Mucosa of descending colon (tissue), 3 donors: Measurements from ENCODE around the gene ATP6V0B. TPM values are rescaled to one million over a fixed set of nuclear protein-coding genes. Genes with fewer than 3 reads are reported as not detected.

Experiments used
- ATAC-seq: fragments of 200-7000 bp; cut with Tn5 transposase; one replicate; pipeline ENCODE4 v1.9.1; 2020; ENCODE audit warnings: mild to moderate bottlenecking, moderate library complexity
- DNase-seq, 3 donors: peaks; one replicate each; pipeline ENCODE4 v3.0.0-alpha.2; 2020
- H3K36me3 ChIP-seq: fragments of 200-600 bp; one replicate; pipeline ENCODE4 v1.8.0; 2021; ENCODE audit warnings: low read depth, mild to moderate bottlenecking
- H3K4me1 ChIP-seq: fragments of 200-600 bp; one replicate; pipeline ENCODE4 v1.8.0; 2021; ENCODE audit warnings: low read depth, mild to moderate bottlenecking
- H3K4me3 ChIP-seq: fragments of 200-600 bp; one replicate; pipeline ENCODE4 v1.8.0; 2021; ENCODE audit warnings: mild to moderate bottlenecking
- H3K9me3 ChIP-seq: fragments of 200-600 bp; one replicate; pipeline ENCODE4 v1.8.0; 2021; ENCODE audit warnings: mild to moderate bottlenecking
- CTCF ChIP-seq: fragments of 200-600 bp; IDR thresholded peaks from one replicate; pipeline ENCODE4 v1.8.0; 2022; ENCODE audit warnings: antibody characterized with exemption, mild to moderate bottlenecking
- intact Hi-C, 2 donors: fragments of 100-400 bp; cut with DNase I in 1 of 2; cut with micrococcal nuclease in 1 of 2; formaldehyde crosslinking; loops; one replicate each; pipeline versions ENCODE4 v1.11.0 to v1.11.1; 2022; cut with DNase I, micrococcal nuclease
- total RNA-seq, 3 donors: library from RNA; stranded (reverse); fragmentation: NEBNext Ultra II Directional in 2 of 3; extraction: Animal tissue kit (Norgen Biotek cat#: 25700) in 2 of 3; gene quantifications; one replicate each; pipeline versions ENCODE4 v1.2.1 to v1.2.4, GENCODE V29; 2021 to 2023
- donor health status: DM: no; HTN: no; CAD: no; lungs with moderate emphysema.
- donor health status: DM: no; HTN: no; CAD: no.
- donor health status: DM: no; HTN: yes; CAD: no.

The ATP6V0B gene
- total RNA-seq, 3 donors from 2014 or later = 116 to 184 (median 158) TPM

GRCh38 chr1:43977376-43978263, 2.9 kb downstream of the ATP6V0B start:
- H3K4me1 ChIP-seq = peaks cover 56% of the 10 kb centered on the region
- DNase-seq = no peak

DNA sequence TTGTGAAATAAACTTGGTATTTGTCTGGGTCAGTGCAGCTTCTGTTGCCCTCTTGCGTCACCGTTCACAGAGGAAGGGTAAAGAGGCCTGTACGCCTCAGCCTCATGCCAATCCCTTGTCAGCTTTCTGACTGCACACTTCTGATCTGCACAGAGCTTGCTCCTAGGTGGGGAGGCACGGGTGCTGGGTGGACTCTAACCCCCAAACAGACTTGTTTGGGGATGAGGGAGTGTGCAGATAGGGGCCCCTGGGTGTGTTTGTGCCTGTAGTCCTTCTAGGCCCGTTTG, 3.4 kb downstream of the ATP6V0B start:
- intact Hi-C loops = no loop called here
- no peak for DNase-seq
- H3K4me3 ChIP-seq = no peak overlapping the region
- no peak for ATAC-seq
- H3K9me3 ChIP-seq = no peaks in the 10 kb centered on the region
- no peak for TF ChIP-seq CTCF
- no peaks in the 10 kb centered on the region for H3K36me3 ChIP-seq
- H3K4me1 ChIP-seq = peaks cover 56% of the 10 kb centered on the region

More at GRCh38 chr1:43977376-43978263, 2.9 kb downstream of the ATP6V0B start:
- Histone ChIP-seq H3K4me3 (no peak overlapping the region), H3K36me3 (no peaks in the 10 kb centered on the region), H3K9me3 (no peaks in the 10 kb centered on the region)
- ATAC-seq = no peak
- intact Hi-C loops = no loop called here
- TF ChIP-seq CTCF = no peak

DNA sequence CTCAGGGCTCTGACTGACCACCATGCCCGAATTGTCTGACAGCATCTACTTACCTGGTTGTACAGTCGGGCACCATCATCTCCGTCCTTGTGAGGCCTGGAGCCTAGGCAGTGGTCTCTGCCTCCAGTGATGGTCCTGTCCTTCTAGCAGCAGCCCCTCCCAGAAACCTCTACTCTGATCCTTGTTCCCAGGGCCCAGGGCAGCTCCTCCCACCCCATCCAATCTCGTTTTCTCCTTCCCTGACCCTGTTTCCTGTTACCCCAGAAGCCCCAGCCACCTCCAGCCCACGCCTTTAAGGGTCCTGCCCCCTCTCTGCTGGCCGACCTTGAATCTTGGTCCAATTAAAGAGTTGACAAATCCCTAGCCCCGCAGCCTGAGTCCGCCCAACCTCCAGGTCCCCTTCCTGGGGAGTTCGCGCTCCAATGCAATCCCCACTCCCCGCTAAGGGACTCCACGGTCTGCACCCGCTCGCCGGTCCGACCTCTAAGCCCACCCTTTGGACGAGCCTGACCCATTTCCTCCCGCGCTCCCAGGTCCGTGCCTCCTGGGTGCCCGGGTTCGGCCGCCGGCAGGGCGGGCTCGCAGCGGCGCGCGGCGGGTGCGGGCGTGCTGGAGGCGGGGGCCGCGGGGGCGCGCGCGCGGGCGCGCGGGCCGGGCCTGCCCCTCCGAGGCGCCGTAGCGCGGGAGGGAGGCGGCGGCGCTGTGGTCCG, 3.9 kb downstream of the ATP6V0B start, which contains the start of gene B4GALT2:
Gene B4GALT2 (plus strand): TSS at position 660 of the 710 bp plus-strand sequence. CDS start 1,951 bp downstream, outside the sequence.
- intact Hi-C loops = no loop called here
- H3K4me1 ChIP-seq = peaks cover 53% of the 10 kb centered on the region
- DNase-seq (peak in 2 of 3 donors; percentile 64 to 78), ATAC-seq (peak; percentile 14)
- H3K36me3 ChIP-seq = no peaks in the 10 kb centered on the region
- H3K4me3 ChIP-seq = peak within 1 kb of the TSS; percentile 28
- no peaks in the 10 kb centered on the region for H3K9me3 ChIP-seq
- TF ChIP-seq CTCF = no peak

GRCh38 chr1:43979261-43979527, 4.4 kb downstream of the ATP6V0B start:
- peaks cover 48% of the 10 kb centered on the region for H3K4me1 ChIP-seq
- no peak for TF ChIP-seq CTCF
- DNase-seq (peak in 1 of 3 donors; percentile 55), ATAC-seq (no peak)
- H3K36me3 ChIP-seq = no peaks in the 10 kb centered on the region
- intact Hi-C loops = no loop called here
- peak overlapping the region; percentile 28 for H3K4me3 ChIP-seq
- no peaks in the 10 kb centered on the region for H3K9me3 ChIP-seq

DNA sequence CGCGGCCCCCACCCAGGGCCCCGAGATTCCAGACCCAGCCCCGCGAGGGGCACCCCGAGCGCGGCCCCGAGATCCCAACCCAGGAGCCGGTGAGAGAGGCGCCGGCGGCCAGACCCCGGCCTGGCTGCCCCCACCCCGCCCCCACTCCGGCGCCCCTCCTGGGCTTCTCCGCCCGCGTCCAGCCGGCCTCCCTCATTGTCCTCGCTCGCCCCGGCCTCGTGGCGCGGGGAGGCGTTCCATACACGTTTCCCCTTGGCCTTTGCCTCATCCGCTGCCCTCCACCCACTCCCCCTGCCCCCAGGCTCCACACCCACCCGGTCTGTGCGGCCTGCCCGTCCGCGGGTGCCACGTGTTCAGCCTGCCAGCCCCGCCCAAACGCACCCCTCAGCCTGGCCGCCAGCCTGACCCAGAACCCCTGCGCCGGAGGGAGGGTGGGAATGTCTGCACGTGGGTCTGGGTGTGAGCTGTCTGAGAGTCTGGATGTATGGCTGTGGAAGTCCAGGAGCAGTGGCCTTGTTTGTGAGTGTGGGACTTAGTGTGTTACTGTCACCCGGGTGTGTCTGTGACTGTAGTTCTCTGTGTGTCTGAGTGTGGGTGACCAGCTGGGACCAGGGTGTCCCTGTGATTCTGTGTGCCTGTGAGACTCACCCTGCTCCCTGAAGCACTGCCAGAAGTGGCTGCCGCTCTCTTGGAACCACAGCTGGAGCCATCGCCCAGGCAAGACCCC, 4.9 kb downstream of the ATP6V0B start:
- Histone ChIP-seq H3K9me3 (no peaks in the 10 kb centered on the region), H3K4me3 (peak overlapping the region; percentile 28), H3K4me1 (peaks cover 43% of the 10 kb centered on the region), H3K36me3 (no peaks in the 10 kb centered on the region)
- intact Hi-C loops = no loop called here
- ATAC-seq (peak; percentile 28), DNase-seq (peak; percentile 68 to 83 (median 83))
- TF ChIP-seq CTCF = no peak
